ENCODE measurements around the gene CDKN1C. TPM values are rescaled to one million over a fixed set of nuclear protein-coding genes. Genes with fewer than 3 reads are reported as not detected.
A peak's percentile ranks its signal among the peaks of the same experiment; 100 is the strongest.

CDKN1C gene
- total RNA-seq, 1 experiment from 2014 or later: 15.4 TPM

GRCh38 chr11:2869134-2869526, 16.4 kb downstream of the CDKN1C start:
- no peak overlapping the region for H3K27ac Mint-ChIP-seq

More at GRCh38 chr11:2869134-2869526, 16.4 kb downstream of the CDKN1C start:
- Histone ChIP-seq H3K18ac (ENCODE audit: insufficient read length, low read depth, low read length) (no peak overlapping the region), H2BK20ac (ENCODE audit: low read depth, low read length, poor library complexity, severe bottlenecking) (no peak overlapping the region), H3K23me2 (ENCODE audit: insufficient read length, low read depth, low read length, poor library complexity, severe bottlenecking) (peaks cover 5% of the 10 kb centered on the region), H3K9ac (ENCODE audit: extremely low read depth, insufficient read length, low read length) (no peak overlapping the region), H3K4ac (ENCODE audit: low read depth, low read length) (no peak overlapping the region), H2BK15ac (ENCODE audit: low read depth, low read length) (no peak overlapping the region), H3K27me3 (ENCODE audit: insufficient read depth, low read length) (peaks cover 32% of the 10 kb centered on the region), H3T11ph (ENCODE audit: low read length) (no peak overlapping the region), H3K27ac (ENCODE audit: insufficient read length, low read depth, low read length) (no peak overlapping the region), H3K4me2 (ENCODE audit: insufficient read depth, insufficient read length, low read length) (peak overlapping the region; percentile 15), H3K79me2 (ENCODE audit: insufficient read depth, low read length) (no peaks in the 10 kb centered on the region), H3K23ac (ENCODE audit: insufficient read length, low read depth, low read length) (no peak overlapping the region), H4K5ac (ENCODE audit: insufficient read length, low read depth, low read length) (no peak overlapping the region), H2AFZ (ENCODE audit: low read length) (no peak overlapping the region), H3K9me3 (ENCODE audit: control insufficient read depth, low read depth, low read length) (no peaks in the 10 kb centered on the region), H2BK12ac (ENCODE audit: insufficient read length, low read depth, low read length) (no peak overlapping the region), H4K8ac (replicated peaks; ENCODE audit: insufficient read length, low read depth, low read length) (no peak overlapping the region), H3K4me1 (ENCODE audit: insufficient read depth, low read length) (no peaks in the 10 kb centered on the region), H3K56ac (ENCODE audit: insufficient read length, low read depth, low read length) (no peak overlapping the region), H3K79me1 (ENCODE audit: insufficient read depth, low read depth, low read length, poor library complexity, severe bottlenecking) (no peaks in the 10 kb centered on the region), H2AK5ac (ENCODE audit: insufficient read length, low read length) (no peak overlapping the region), H2BK120ac (ENCODE audit: low read depth, low read length, poor library complexity, severe bottlenecking) (no peak overlapping the region), H4K91ac (ENCODE audit: insufficient read length, low read depth, low read length) (no peak overlapping the region), H4K20me1 (ENCODE audit: control insufficient read depth, insufficient read depth, insufficient read length) (no peaks in the 10 kb centered on the region), H2BK5ac (ENCODE audit: insufficient read length, low read length) (no peak overlapping the region), H3K14ac (ENCODE audit: insufficient read depth, low read length) (no peak overlapping the region)
- Mint-ChIP-seq H3K9me3 (peaks cover 8 to 9% of the 10 kb centered on the region in 2 experiments; a peak in 4 of 5 replicates), H3K4me3 (peak overlapping the region; percentile 43 to 79), H3K27me3 (ENCODE audit: low read depth) (peaks cover 92% of the 10 kb centered on the region), H3K4me1 (peaks cover 47 to 55% of the 10 kb centered on the region in 2 experiments), H3K36me3 (ENCODE audit: insufficient read depth in 1 of 3, low read depth in 3 of 3) (peaks cover 2 to 8% (median 3%) of the 10 kb centered on the region in 3 experiments; a peak in 5 of 7 replicates)
- no CpG with 5 or more reads among the region's 37 CpGs for WGBS (ENCODE audit: extremely low coverage, insufficient read length, low lambda C conversion rate)
- no peak for DNase-seq
- no peak for TF ChIP-seq CTCF (conservative IDR thresholded peaks at IDR 0.05)
